Stimulated activated CD8-positive, alpha-beta memory T cell treated with anti-CD3 and anti-CD28 coated beads, Interleukin-15, amount 100 ng/mL, for 1 hour (primary cell): ENCODE measurements around the gene IGF2BP3.

Source experiments
- DNase-seq: peaks from one replicate; pipeline ENCODE4 v3.0.0-alpha.2; 2020; ENCODE audit warnings: low read depth

IGF2BP3 gene

GRCh38 chr7:23472046-23472445, 1.8 kb upstream of the IGF2BP3 start:
- no peak for DNase-seq

GRCh38 chr7:23471106-23471859, 992 bp upstream of the IGF2BP3 start:
- no peak for DNase-seq

GRCh38 chr7:23469961-23470250, 385 bp downstream of the IGF2BP3 start:
- no peak for DNase-seq

GRCh38 chr7:23469150-23469960, 936 bp downstream of the IGF2BP3 start:
- DNase-seq: no peak

- DNase-seq: no peak
These were observed 1.7 kb downstream of the IGF2BP3 start for GRCh38 chr7:23468526-23469149.

- DNase-seq: no peak
These were observed 2.3 kb downstream of the IGF2BP3 start for GRCh38 chr7:23467806-23468525.

- no peak for DNase-seq
These were observed 2.9 kb downstream of the IGF2BP3 start for GRCh38 chr7:23467291-23467805.

- DNase-seq: no peak
These were observed 7.4 kb downstream of the IGF2BP3 start for GRCh38 chr7:23462846-23463245.

GRCh38 chr7:23458044-23458443, 12.2 kb downstream of the IGF2BP3 start:
- DNase-seq: no peak

- DNase-seq: no peak
These were observed 14.2 kb downstream of the IGF2BP3 start for GRCh38 chr7:23456093-23456492.

- no peak for DNase-seq
These were observed 15.3 kb downstream of the IGF2BP3 start for GRCh38 chr7:23454881-23455526.

GRCh38 chr7:23450518-23450917, 19.8 kb downstream of the IGF2BP3 start:
- no peak for DNase-seq

GRCh38 chr7:23449941-23450340, 20.4 kb downstream of the IGF2BP3 start:
- DNase-seq: no peak

- no peak for DNase-seq
These were observed 25.0 kb downstream of the IGF2BP3 start for GRCh38 chr7:23445326-23445725.

GRCh38 chr7:23443974-23444373, 26.3 kb downstream of the IGF2BP3 start:
- no peak for DNase-seq

- DNase-seq: no peak
These were observed 32.1 kb downstream of the IGF2BP3 start for GRCh38 chr7:23438171-23438570.

GRCh38 chr7:23434147-23434917, 36.0 kb downstream of the IGF2BP3 start:
- DNase-seq: no peak

- DNase-seq: no peak
These were observed 38.5 kb downstream of the IGF2BP3 start for GRCh38 chr7:23431702-23432199.

GRCh38 chr7:23430893-23431259, 39.4 kb downstream of the IGF2BP3 start:
- no peak for DNase-seq

GRCh38 chr7:23426876-23427275, 43.4 kb downstream of the IGF2BP3 start:
- no peak for DNase-seq

GRCh38 chr7:23422909-23423308, 47.4 kb downstream of the IGF2BP3 start:
- DNase-seq: no peak
